HG03521 (cell line): ENCODE measurements around the gene AEBP2.
"Not testable (repeated sequence)": the region's sequence is repeated elsewhere in the genome, so short reads cannot be mapped to it uniquely, and the experiment has no call there.

Experiments
- ATAC-seq: cut with Tn5 transposase; IDR thresholded peaks from one replicate; pipeline ENCODE4 v1.9.1; 2021; ENCODE audit warnings: mild to moderate bottlenecking, moderate library complexity; ENCODE audit not compliant: unreplicated experiment

The AEBP2 gene

GRCh38 chr12:19451196-19451595 is 11.9 kb downstream of the AEBP2 start:
- ATAC-seq, result no peak

- ATAC-seq, result no peak
Measured at GRCh38 chr12:19453961-19454360, 14.7 kb downstream of the AEBP2 start.

GRCh38 chr12:19454837-19455236 is 15.5 kb downstream of the AEBP2 start:
- ATAC-seq, result no peak

- no peak for ATAC-seq
Measured at GRCh38 chr12:19456176-19456575, 16.9 kb downstream of the AEBP2 start.

- no peak for ATAC-seq
Measured at GRCh38 chr12:19457561-19457960, 18.3 kb downstream of the AEBP2 start.

GRCh38 chr12:19458733-19459132 is 19.4 kb downstream of the AEBP2 start:
- ATAC-seq, result no peak

GRCh38 chr12:19461999-19462398 is 22.7 kb downstream of the AEBP2 start:
- no peak for ATAC-seq

GRCh38 chr12:19462406-19462805 is 23.1 kb downstream of the AEBP2 start:
- no peak for ATAC-seq

- ATAC-seq, result no peak
Measured at GRCh38 chr12:19464192-19464580, 24.9 kb downstream of the AEBP2 start.

- no peak for ATAC-seq
Measured at GRCh38 chr12:19465711-19466110, 26.4 kb downstream of the AEBP2 start.

- ATAC-seq, result no peak
Measured at GRCh38 chr12:19474147-19474546, 34.9 kb downstream of the AEBP2 start.

GRCh38 chr12:19475884-19476505 is 36.7 kb downstream of the AEBP2 start:
- ATAC-seq, result not testable (repeated sequence)

GRCh38 chr12:19477071-19477470 is 37.8 kb downstream of the AEBP2 start:
- no peak for ATAC-seq

- no peak for ATAC-seq
Measured at GRCh38 chr12:19480459-19480858, 41.2 kb downstream of the AEBP2 start.

- ATAC-seq, result no peak
Measured at GRCh38 chr12:19482036-19482435, 42.7 kb downstream of the AEBP2 start.

- peak; percentile 77 for ATAC-seq
Measured at GRCh38 chr12:19482551-19483109, 43.3 kb downstream of the AEBP2 start.

GRCh38 chr12:19483727-19484126 is 44.4 kb downstream of the AEBP2 start:
- ATAC-seq, result no peak

GRCh38 chr12:19484738-19485137 is 45.4 kb downstream of the AEBP2 start:
- no peak for ATAC-seq

- ATAC-seq, result no peak
Measured at GRCh38 chr12:19485240-19485639, 45.9 kb downstream of the AEBP2 start.

- ATAC-seq, result no peak
Measured at GRCh38 chr12:19489168-19489567, 49.9 kb downstream of the AEBP2 start.

GRCh38 chr12:19490908-19491307 is 51.6 kb downstream of the AEBP2 start:
- no peak for ATAC-seq

GRCh38 chr12:19491863-19492262 is 52.6 kb downstream of the AEBP2 start:
- ATAC-seq, result no peak
